Stimulated activated naive CD8-positive, alpha-beta T cell treated with anti-CD3 and anti-CD28 coated beads, Interleukin-15, amount 100 ng/mL, for 72 hours (primary cell): ENCODE measurements around the gene CEP112.
"Not testable (repeated sequence)": the region's sequence is repeated elsewhere in the genome, so short reads cannot be mapped to it uniquely, and the experiment has no call there.

Source experiments
- ATAC-seq: fragments of 150-1000 bp; cut with Tn5 transposase; 2 replicates; pipeline ENCODE4 v1.10.0; 2021; ENCODE audit warnings: mild to moderate bottlenecking, moderate library complexity
- DNase-seq, 2 donors: peaks; one replicate each; pipeline ENCODE4 v3.0.0; 2021 to 2022
- H3K27ac Mint-ChIP-seq, 2 donors: one replicate each; pipeline ENCODE4 v1.8.0; 2022; ENCODE audit warnings: mild to moderate bottlenecking in 2 of 2, mixed read lengths in 2 of 2, moderate library complexity in 2 of 2
- H3K27me3 Mint-ChIP-seq: one replicate; pipeline ENCODE4 v1.8.0; 2022; ENCODE audit warnings: mixed read lengths
- H3K4me1 Mint-ChIP-seq: one replicate; pipeline ENCODE4 v1.8.0; 2022; ENCODE audit warnings: mild to moderate bottlenecking, mixed read lengths
- H3K4me3 Mint-ChIP-seq, 2 donors: one replicate each; pipeline ENCODE4 v1.8.0; 2022; ENCODE audit warnings: mild to moderate bottlenecking in 2 of 2, mixed read lengths in 2 of 2, moderate library complexity in 1 of 2
- H3K9me3 Mint-ChIP-seq, 2 donors: one replicate each; pipeline ENCODE4 v1.8.0; 2022; ENCODE audit warnings: mixed read lengths in 2 of 2

The CEP112 gene

GRCh38 chr17:65683428-65683827, 508.5 kb downstream of the CEP112 start:
- ATAC-seq (no peak), DNase-seq (no peak)
- Mint-ChIP-seq H3K4me3 (no peak overlapping the region), H3K27ac (no peak overlapping the region), H3K9me3 (peaks cover 4 to 10% of the 10 kb centered on the region in 2 donors), H3K27me3 (no peaks in the 10 kb centered on the region), H3K4me1 (no peaks in the 10 kb centered on the region)

- H3K4me1 Mint-ChIP-seq, H3K27ac Mint-ChIP-seq, DNase-seq: not testable (repeated sequence)
Measured at GRCh38 chr17:65681763-65682162, 510.2 kb downstream of the CEP112 start.

GRCh38 chr17:65679165-65679845, 512.6 kb downstream of the CEP112 start:
- H3K9me3 Mint-ChIP-seq: peaks cover 4 to 10% of the 10 kb centered on the region in 2 donors
- no peaks in the 10 kb centered on the region for H3K4me1 Mint-ChIP-seq
- DNase-seq: no peak
- no peak overlapping the region for H3K27ac Mint-ChIP-seq
- no peak for ATAC-seq
- no peaks in the 10 kb centered on the region for H3K27me3 Mint-ChIP-seq
- H3K4me3 Mint-ChIP-seq: no peak overlapping the region

More at GRCh38 chr17:65681763-65682162, 510.2 kb downstream of the CEP112 start:
- H3K27me3 Mint-ChIP-seq, H3K4me3 Mint-ChIP-seq, ATAC-seq: not testable (repeated sequence)
- H3K9me3 Mint-ChIP-seq: peaks cover 4 to 10% of the 10 kb centered on the region in 2 donors

- H3K27me3 Mint-ChIP-seq: no peaks in the 10 kb centered on the region
- DNase-seq (no peak), ATAC-seq (no peak)
- no peak overlapping the region for H3K4me3 Mint-ChIP-seq
- H3K27ac Mint-ChIP-seq: no peak overlapping the region
- peaks cover 4 to 10% of the 10 kb centered on the region in 2 donors for H3K9me3 Mint-ChIP-seq
- H3K4me1 Mint-ChIP-seq: no peaks in the 10 kb centered on the region
Measured at GRCh38 chr17:65678546-65678945, 513.4 kb downstream of the CEP112 start.

- no peak for ATAC-seq
- Mint-ChIP-seq H3K4me3 (no peak overlapping the region), H3K27ac (no peak overlapping the region)
Measured at GRCh38 chr17:65677932-65678331, 514.0 kb downstream of the CEP112 start.

GRCh38 chr17:65674246-65675045, 517.5 kb downstream of the CEP112 start:
- Mint-ChIP-seq H3K27ac (no peak overlapping the region), H3K4me1 (no peaks in the 10 kb centered on the region), H3K9me3 (no peaks in the 10 kb centered on the region), H3K27me3 (no peaks in the 10 kb centered on the region), H3K4me3 (no peak overlapping the region)
- DNase-seq: no peak
- no peak for ATAC-seq

More at GRCh38 chr17:65677932-65678331, 514.0 kb downstream of the CEP112 start:
- no peaks in the 10 kb centered on the region for H3K4me1 Mint-ChIP-seq
- H3K9me3 Mint-ChIP-seq: peaks cover 4 to 10% of the 10 kb centered on the region in 2 donors
- DNase-seq: no peak
- H3K27me3 Mint-ChIP-seq: no peaks in the 10 kb centered on the region

- no peak overlapping the region for H3K27ac Mint-ChIP-seq
Measured at GRCh38 chr17:65670667-65671371, 521.1 kb downstream of the CEP112 start.

GRCh38 chr17:65668211-65668610, 523.7 kb downstream of the CEP112 start:
- Mint-ChIP-seq H3K4me3 (no peak overlapping the region), H3K27ac (peak overlapping the region in 1 of 2 donors; percentile 19), H3K9me3 (no peaks in the 10 kb centered on the region), H3K27me3 (no peaks in the 10 kb centered on the region), H3K4me1 (no peaks in the 10 kb centered on the region)
- ATAC-seq (no peak), DNase-seq (no peak)

More at GRCh38 chr17:65670667-65671371, 521.1 kb downstream of the CEP112 start:
- DNase-seq (no peak), ATAC-seq (no peak)
- Mint-ChIP-seq H3K4me1 (no peaks in the 10 kb centered on the region), H3K27me3 (no peaks in the 10 kb centered on the region), H3K4me3 (no peak overlapping the region), H3K9me3 (no peaks in the 10 kb centered on the region)

- ATAC-seq (no peak), DNase-seq (no peak)
- no peaks in the 10 kb centered on the region for H3K27me3 Mint-ChIP-seq
- no peaks in the 10 kb centered on the region for H3K4me1 Mint-ChIP-seq
- H3K4me3 Mint-ChIP-seq: no peak overlapping the region
- no peak overlapping the region for H3K27ac Mint-ChIP-seq
- H3K9me3 Mint-ChIP-seq: no peaks in the 10 kb centered on the region
Measured at GRCh38 chr17:65667656-65668055, 524.3 kb downstream of the CEP112 start.

- no peak overlapping the region for H3K4me3 Mint-ChIP-seq
- H3K27ac Mint-ChIP-seq: no peak overlapping the region
- H3K27me3 Mint-ChIP-seq: no peaks in the 10 kb centered on the region
- ATAC-seq (no peak), DNase-seq (no peak)
- H3K9me3 Mint-ChIP-seq: no peaks in the 10 kb centered on the region
- no peaks in the 10 kb centered on the region for H3K4me1 Mint-ChIP-seq
Measured at GRCh38 chr17:65666876-65667321, 525.0 kb downstream of the CEP112 start.

- peaks cover 0 to 2% of the 10 kb centered on the region in 2 donors for H3K9me3 Mint-ChIP-seq
- H3K27ac Mint-ChIP-seq: no peak overlapping the region
- no peak overlapping the region for H3K4me3 Mint-ChIP-seq
- DNase-seq (no peak), ATAC-seq (no peak)
- peaks cover 1% of the 10 kb centered on the region for H3K27me3 Mint-ChIP-seq
- H3K4me1 Mint-ChIP-seq: peaks cover 1% of the 10 kb centered on the region
Measured at GRCh38 chr17:65665966-65666365, 526.0 kb downstream of the CEP112 start.

- H3K4me1 Mint-ChIP-seq: peaks cover 7% of the 10 kb centered on the region
- ATAC-seq (no peak), DNase-seq (no peak)
Measured at GRCh38 chr17:65664696-65665095, 527.2 kb downstream of the CEP112 start.

GRCh38 chr17:65664266-65664665, 527.7 kb downstream of the CEP112 start:
- Mint-ChIP-seq H3K27me3 (peaks cover 7% of the 10 kb centered on the region), H3K27ac (no peak overlapping the region), H3K9me3 (peaks cover 0 to 8% of the 10 kb centered on the region in 2 donors), H3K4me1 (peaks cover 7% of the 10 kb centered on the region), H3K4me3 (no peak overlapping the region)
- DNase-seq: no peak
- ATAC-seq: no peak

More at GRCh38 chr17:65664696-65665095, 527.2 kb downstream of the CEP112 start:
- Mint-ChIP-seq H3K9me3 (peaks cover 0 to 8% of the 10 kb centered on the region in 2 donors), H3K27me3 (peaks cover 7% of the 10 kb centered on the region), H3K4me3 (no peak overlapping the region), H3K27ac (no peak overlapping the region)

- ATAC-seq (no peak), DNase-seq (no peak)
- H3K27ac Mint-ChIP-seq: no peak overlapping the region
- peaks cover 7% of the 10 kb centered on the region for H3K27me3 Mint-ChIP-seq
- peaks cover 12% of the 10 kb centered on the region for H3K4me1 Mint-ChIP-seq
- peaks cover 0 to 8% of the 10 kb centered on the region in 2 donors for H3K9me3 Mint-ChIP-seq
- no peak overlapping the region for H3K4me3 Mint-ChIP-seq
Measured at GRCh38 chr17:65662196-65662595, 529.7 kb downstream of the CEP112 start.

GRCh38 chr17:65660947-65661346, 531.0 kb downstream of the CEP112 start:
- peaks cover 7% of the 10 kb centered on the region for H3K27me3 Mint-ChIP-seq
- H3K9me3 Mint-ChIP-seq: peaks cover 0 to 8% of the 10 kb centered on the region in 2 donors
- DNase-seq (no peak), ATAC-seq (no peak)
- no peak overlapping the region for H3K27ac Mint-ChIP-seq
- H3K4me1 Mint-ChIP-seq: peaks cover 19% of the 10 kb centered on the region
- H3K4me3 Mint-ChIP-seq: no peak overlapping the region
